HCEC 1CT (cell line): ENCODE measurements around the gene ADIPOR2.

ENCODE experiments used
- DNase-seq: peaks from one replicate; pipeline ENCODE4 v3.0.0-alpha.2; 2017

Gene ADIPOR2

GRCh38 chr12:1832801-1833595, 142.1 kb downstream of the ADIPOR2 start:
- DNase-seq, result no peak

- DNase-seq, result no peak
These were observed 142.7 kb downstream of the ADIPOR2 start for GRCh38 chr12:1833596-1834028.

DNA sequence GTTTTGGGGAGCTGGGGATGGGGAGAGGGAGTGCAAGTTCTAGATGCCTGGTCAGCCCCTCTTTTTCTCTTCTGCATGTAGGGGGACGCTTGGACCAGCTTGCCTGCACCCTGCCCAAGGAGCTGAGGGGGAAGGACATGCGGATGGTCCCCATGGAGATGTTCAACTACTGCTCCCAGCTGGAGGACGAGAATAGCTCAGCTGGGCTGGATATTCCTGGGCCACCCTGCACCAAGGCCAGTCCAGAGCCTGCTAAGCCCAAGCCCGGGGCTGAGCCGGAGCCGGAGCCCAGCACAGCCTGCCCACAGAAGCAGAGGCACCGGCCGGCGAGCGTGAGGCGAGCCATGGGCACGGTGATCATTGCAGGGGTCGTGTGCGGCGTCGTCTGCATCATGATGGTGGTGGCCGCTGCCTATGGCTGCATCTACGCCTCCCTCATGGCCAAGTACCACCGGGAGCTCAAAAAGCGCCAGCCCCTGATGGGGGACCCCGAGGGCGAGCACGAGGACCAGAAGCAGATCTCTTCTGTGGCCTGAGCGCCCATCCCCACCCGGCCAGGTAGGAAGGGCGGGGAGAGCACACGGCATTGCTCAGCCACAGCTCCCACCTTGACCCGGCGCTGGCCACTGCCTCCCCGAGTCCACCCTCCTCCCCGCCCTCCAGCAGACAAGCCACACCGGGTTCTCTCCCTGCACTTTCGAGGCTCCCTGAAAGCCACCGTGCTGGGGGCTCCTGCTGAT, 143.5 kb downstream of the ADIPOR2 start:
- no peak for DNase-seq

GRCh38 chr12:1835211-1836131, 144.6 kb downstream of the ADIPOR2 start:
- DNase-seq, result no peak

DNA sequence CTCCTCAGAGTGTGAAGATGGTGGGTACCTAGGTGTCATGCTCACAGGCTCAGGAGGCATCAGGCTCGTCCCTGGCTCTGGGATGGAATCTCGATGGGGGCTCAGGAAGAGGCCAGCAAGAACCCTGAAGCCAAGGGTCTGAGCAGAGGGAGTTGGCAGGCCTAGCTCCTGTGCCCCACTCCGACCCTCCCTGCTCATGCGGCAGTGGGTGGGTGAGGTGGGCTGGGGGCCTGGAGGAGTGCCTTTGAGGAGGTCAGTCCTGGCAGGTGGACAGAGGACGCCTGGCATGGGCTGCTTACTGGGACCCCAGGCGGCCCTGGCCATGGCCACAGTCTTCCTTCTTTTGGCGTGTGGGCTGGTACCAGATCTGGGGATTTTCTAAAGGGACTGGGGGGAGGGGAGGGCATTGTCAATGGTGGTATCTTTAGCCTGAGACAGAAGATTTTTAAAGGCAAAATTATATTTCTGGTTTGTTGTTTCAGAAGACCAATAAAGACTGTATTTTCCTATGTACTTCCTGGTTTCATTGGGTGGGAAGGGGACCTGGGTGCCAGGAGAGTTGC, 145.5 kb downstream of the ADIPOR2 start:
- no peak for DNase-seq

GRCh38 chr12:1836854-1837421, 146.1 kb downstream of the ADIPOR2 start:
- DNase-seq, result no peak

GRCh38 chr12:1837541-1838204, 146.8 kb downstream of the ADIPOR2 start:
- DNase-seq, result peak; percentile 11
